Duodenal mucosa (tissue), 2 donors: Measurements from ENCODE around the gene EMC7.
A peak's percentile ranks its signal among the peaks of the same experiment; 100 is the strongest.
"Not testable (repeated sequence)": the region's sequence is repeated elsewhere in the genome, so short reads cannot be mapped to it uniquely, and the experiment has no call there.

Source experiments
- H3K27ac ChIP-seq: one replicate; pipeline ENCODE4 v1.7.0; 2013; ENCODE audit warnings: low read depth, low read length
- H3K27me3 ChIP-seq, 2 donors: one replicate each; pipeline ENCODE4 v1.7.0; 2013; ENCODE audit warnings: low read length in 2 of 2, control low read depth in 1 of 2; ENCODE audit not compliant: insufficient read depth in 2 of 2, control insufficient read depth in 1 of 2
- H3K36me3 ChIP-seq, 2 donors: one replicate each; pipeline ENCODE4 v1.7.0; 2013; ENCODE audit warnings: low read length in 2 of 2, control low read depth in 1 of 2; ENCODE audit not compliant: insufficient read depth in 2 of 2, control insufficient read depth in 1 of 2
- H3K4me1 ChIP-seq, 2 donors: one replicate each; pipeline ENCODE4 v1.7.0; 2013; ENCODE audit warnings: low read length in 2 of 2, control low read depth in 1 of 2; ENCODE audit not compliant: insufficient read depth in 2 of 2, control insufficient read depth in 1 of 2
- H3K4me3 ChIP-seq, 2 donors: one replicate each; pipeline ENCODE4 v1.7.0; 2013; ENCODE audit warnings: low read length in 2 of 2, low read depth in 1 of 2
- H3K9ac ChIP-seq, 2 donors: one replicate each; pipeline ENCODE4 v1.7.0; 2013; ENCODE audit warnings: low read length in 2 of 2, low read depth in 1 of 2
- H3K9me3 ChIP-seq, 2 donors: one replicate each; pipeline ENCODE4 v1.7.0; 2013; ENCODE audit warnings: low read length in 2 of 2, control low read depth in 1 of 2; ENCODE audit not compliant: control insufficient read depth in 1 of 2

EMC7 gene

GRCh38 chr15:34120420-34120819 is 18.8 kb upstream of the EMC7 start:
- H3K27me3 ChIP-seq, H3K36me3 ChIP-seq, H3K9ac ChIP-seq, H3K27ac ChIP-seq, H3K9me3 ChIP-seq, H3K4me1 ChIP-seq, H3K4me3 ChIP-seq: not testable (repeated sequence)

GRCh38 chr15:34119291-34119690 is 17.6 kb upstream of the EMC7 start:
- no peaks in the 10 kb centered on the region for H3K36me3 ChIP-seq
- H3K4me3 ChIP-seq, result no peak overlapping the region
- no peaks in the 10 kb centered on the region for H3K4me1 ChIP-seq
- H3K27ac ChIP-seq, result no peak overlapping the region
- H3K27me3 ChIP-seq, result no peaks in the 10 kb centered on the region
- no peaks in the 10 kb centered on the region for H3K9me3 ChIP-seq
- no peak overlapping the region for H3K9ac ChIP-seq

DNA sequence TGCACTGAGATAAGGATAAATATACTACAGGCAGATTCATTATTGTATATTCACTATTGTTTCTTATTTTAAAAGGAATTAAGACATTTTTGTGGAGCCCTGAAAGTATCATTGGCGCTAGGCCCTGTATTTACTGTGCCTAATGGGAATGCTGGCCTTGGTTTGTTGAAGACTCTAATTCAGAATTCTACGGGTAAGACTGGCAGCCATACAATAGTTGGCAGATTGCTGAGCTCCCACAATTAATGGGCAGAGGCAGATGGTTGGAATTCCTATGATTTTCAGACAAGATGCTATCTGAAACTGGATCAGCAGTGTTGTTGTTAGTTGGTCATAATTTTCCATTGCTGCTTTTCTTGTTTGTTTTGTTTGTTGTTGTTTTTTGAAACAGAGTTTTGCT is 15.0 kb upstream of the EMC7 start:
- H3K4me1 ChIP-seq, result no peaks in the 10 kb centered on the region
- peaks cover 0 to 3% of the 10 kb centered on the region in 2 donors for H3K27me3 ChIP-seq
- no peak overlapping the region for H3K4me3 ChIP-seq
- no peaks in the 10 kb centered on the region for H3K9me3 ChIP-seq
- H3K27ac ChIP-seq, result no peak overlapping the region
- H3K9ac ChIP-seq, result no peak overlapping the region
- no peaks in the 10 kb centered on the region for H3K36me3 ChIP-seq

- Histone ChIP-seq H3K4me1 (no peaks in the 10 kb centered on the region), H3K36me3 (no peaks in the 10 kb centered on the region), H3K9ac (no peak overlapping the region), H3K4me3 (no peak overlapping the region), H3K27ac (no peak overlapping the region), H3K9me3 (no peaks in the 10 kb centered on the region), H3K27me3 (peaks cover 0 to 3% of the 10 kb centered on the region in 2 donors)
These were observed 13.1 kb upstream of the EMC7 start for GRCh38 chr15:34114739-34115138.

- Histone ChIP-seq H3K4me3 (no peak overlapping the region), H3K36me3 (no peaks in the 10 kb centered on the region), H3K9me3 (no peaks in the 10 kb centered on the region), H3K4me1 (no peaks in the 10 kb centered on the region), H3K27me3 (peaks cover 0 to 3% of the 10 kb centered on the region in 2 donors), H3K27ac (no peak overlapping the region), H3K9ac (no peak overlapping the region)
These were observed 12.6 kb upstream of the EMC7 start for GRCh38 chr15:34114215-34114614.

DNA sequence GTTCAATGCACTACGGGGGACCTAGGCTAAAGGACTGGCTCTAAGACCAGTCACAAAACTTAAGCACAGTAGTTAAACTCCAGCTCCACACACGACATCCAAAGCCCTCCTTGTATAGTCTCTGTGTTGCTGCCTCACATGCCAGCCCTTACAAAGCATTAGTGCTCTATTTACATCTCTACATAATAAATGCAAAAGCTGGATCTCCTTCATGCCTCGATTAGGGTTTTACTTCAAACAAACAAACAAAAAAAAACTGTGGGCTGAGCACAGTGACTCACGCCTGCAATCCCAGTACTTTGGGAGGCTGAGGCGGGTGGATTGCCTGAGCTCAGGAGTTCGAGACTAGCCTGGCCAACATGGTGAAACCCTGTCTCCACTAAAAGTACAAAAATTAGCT is 9.8 kb upstream of the EMC7 start:
- no peak overlapping the region for H3K27ac ChIP-seq
- H3K4me3 ChIP-seq, result no peak overlapping the region
- peaks cover 0 to 3% of the 10 kb centered on the region in 2 donors for H3K27me3 ChIP-seq
- H3K9me3 ChIP-seq, result no peaks in the 10 kb centered on the region
- H3K9ac ChIP-seq, result no peak overlapping the region
- no peaks in the 10 kb centered on the region for H3K36me3 ChIP-seq
- no peaks in the 10 kb centered on the region for H3K4me1 ChIP-seq

DNA sequence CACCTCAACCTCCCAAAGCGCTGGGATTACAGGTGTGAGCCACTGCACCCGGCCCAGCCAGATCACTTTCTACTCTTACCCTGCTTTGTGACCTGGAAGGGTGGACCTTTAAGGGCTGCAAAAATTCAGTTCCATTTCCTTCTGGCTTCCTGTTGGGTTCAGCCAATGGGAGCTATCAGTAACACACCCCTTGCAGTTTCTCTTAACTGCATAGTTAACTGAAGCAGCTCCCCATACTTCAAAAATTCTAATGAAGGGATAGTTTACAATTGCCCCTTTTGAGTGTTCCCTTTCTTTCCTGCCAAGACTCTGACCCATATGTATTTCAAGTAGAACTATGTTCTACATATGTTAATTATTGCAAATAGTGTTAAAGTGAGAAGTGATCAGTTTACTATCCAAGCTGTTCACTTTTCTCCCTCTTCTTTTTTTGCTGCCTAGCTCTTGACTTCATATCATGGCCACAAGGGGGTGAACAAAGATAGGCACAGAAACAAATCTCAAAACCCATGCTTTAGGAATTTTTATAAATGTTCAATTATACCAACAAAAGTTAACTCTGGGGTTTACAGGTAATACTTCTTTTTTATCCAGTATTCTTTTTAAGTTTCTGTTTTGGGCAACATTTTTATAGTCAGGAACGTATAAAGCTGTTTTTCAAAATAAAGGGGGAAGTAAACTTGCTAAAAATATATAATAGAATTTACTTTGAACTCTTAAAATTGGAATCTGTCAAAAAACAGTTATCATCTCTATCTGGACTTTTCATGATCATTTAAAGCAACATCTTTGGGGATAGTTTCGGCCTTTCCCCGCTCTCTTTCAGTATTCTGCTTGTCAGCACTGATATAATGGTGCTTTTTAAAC is 8.4 kb upstream of the EMC7 start:
- Histone ChIP-seq H3K9ac (no peak overlapping the region), H3K36me3 (no peaks in the 10 kb centered on the region), H3K4me1 (no peaks in the 10 kb centered on the region), H3K4me3 (no peak overlapping the region), H3K27me3 (peaks cover 0 to 3% of the 10 kb centered on the region in 2 donors), H3K27ac (no peak overlapping the region), H3K9me3 (no peaks in the 10 kb centered on the region)

GRCh38 chr15:34107315-34107714 is 5.7 kb upstream of the EMC7 start:
- Histone ChIP-seq H3K4me3 (no peak overlapping the region), H3K4me1 (peaks cover 5% of the 10 kb centered on the region in 2 donors), H3K27ac (no peak overlapping the region), H3K9ac (no peak overlapping the region), H3K9me3 (no peaks in the 10 kb centered on the region), H3K36me3 (no peaks in the 10 kb centered on the region), H3K27me3 (no peaks in the 10 kb centered on the region)

DNA sequence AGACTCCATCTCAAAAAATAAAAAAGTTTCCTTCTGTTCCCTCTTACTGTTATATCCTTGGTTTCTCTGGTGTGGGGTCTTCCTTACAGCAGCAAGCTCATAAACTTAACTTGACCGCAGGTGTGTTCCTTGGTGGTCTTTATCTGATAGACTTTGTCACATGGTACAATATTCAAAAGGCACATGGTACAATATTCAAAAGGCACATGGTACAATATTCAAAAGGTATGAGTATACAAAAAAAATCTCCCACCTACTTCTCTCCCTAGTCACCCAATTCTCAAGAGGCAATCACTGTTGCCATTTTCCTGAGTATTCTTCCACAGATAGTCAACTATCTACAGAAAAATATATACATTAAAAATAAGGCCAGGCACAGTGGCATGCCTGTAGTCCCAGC is 4.8 kb upstream of the EMC7 start:
- no peaks in the 10 kb centered on the region for H3K27me3 ChIP-seq
- H3K27ac ChIP-seq, result no peak overlapping the region
- no peaks in the 10 kb centered on the region for H3K9me3 ChIP-seq
- no peak overlapping the region for H3K9ac ChIP-seq
- H3K4me1 ChIP-seq, result peaks cover 5 to 6% of the 10 kb centered on the region in 2 donors
- H3K36me3 ChIP-seq, result no peaks in the 10 kb centered on the region
- no peak overlapping the region for H3K4me3 ChIP-seq

DNA sequence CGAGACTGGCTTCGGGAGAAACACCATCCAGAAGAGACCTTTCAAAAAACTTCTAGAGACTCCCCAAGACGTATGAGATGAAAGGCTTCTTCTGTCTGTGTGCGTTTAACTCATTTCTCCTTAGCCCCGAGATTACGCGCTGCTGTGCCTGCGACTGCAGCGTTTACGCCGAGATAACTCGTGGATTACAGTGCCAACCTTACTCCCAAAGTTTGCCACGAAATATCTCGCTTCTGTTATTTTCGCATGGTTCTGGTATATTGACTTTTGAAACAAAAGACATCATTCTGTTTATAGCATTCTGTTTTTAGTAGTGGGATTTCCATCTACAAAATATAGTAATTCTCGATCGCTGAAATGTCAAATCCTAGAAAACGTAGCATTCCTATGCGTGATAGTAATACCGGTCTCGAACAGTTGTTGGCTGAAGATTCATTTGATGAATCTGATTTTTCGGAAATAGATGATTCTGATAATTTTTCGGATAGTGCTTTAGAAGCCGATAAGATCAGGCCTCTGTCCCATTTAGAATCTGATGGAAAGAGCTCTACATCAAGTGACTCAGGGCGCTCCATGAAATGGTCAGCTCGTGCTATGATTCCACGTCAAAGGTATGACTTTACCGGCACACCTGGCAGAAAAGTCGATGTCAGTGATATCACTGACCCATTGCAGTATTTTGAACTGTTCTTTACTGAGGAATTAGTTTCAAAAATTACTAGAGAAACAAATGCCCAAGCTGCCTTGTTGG is 688 bp upstream of the EMC7 start:
- peak overlapping the region; percentile 98 to 99 for H3K4me3 ChIP-seq
- peak overlapping the region; percentile 58 to 61 for H3K9ac ChIP-seq
- peak overlapping the region; percentile 42 for H3K27ac ChIP-seq
- H3K9me3 ChIP-seq, result no peaks in the 10 kb centered on the region
- H3K36me3 ChIP-seq, result no peaks in the 10 kb centered on the region
- peaks cover 13 to 21% of the 10 kb centered on the region in 2 donors for H3K4me1 ChIP-seq
- H3K27me3 ChIP-seq, result no peaks in the 10 kb centered on the region
